DMS153 (cell line): ENCODE data around the gene NOL4L.

ENCODE experiments used
- DNase-seq: peaks from one replicate; lab custom pipeline; 2025; lab: John Stamatoyannopoulos, UW

NOL4L gene

GRCh38 chr20:32523613-32524213, 61.4 kb downstream of the NOL4L start:
- DNase-seq, result no peak

- peak; percentile 72 for DNase-seq
Measured at GRCh38 chr20:32522776-32523612, 62.1 kb downstream of the NOL4L start.

DNA sequence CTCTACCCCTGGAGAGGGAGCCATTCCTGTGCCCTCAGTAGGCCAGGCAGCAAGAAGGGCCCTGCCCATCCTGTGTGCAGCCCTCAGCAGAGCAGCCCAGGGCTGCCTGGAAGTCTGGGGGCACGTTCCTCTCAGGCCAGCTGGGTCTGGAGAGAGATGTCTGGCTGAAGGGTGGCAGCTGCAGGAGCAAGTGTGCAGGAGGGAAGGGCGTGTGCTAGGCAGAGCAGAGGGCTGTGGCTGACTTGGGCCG, 62.7 kb downstream of the NOL4L start:
- no peak for DNase-seq

DNA sequence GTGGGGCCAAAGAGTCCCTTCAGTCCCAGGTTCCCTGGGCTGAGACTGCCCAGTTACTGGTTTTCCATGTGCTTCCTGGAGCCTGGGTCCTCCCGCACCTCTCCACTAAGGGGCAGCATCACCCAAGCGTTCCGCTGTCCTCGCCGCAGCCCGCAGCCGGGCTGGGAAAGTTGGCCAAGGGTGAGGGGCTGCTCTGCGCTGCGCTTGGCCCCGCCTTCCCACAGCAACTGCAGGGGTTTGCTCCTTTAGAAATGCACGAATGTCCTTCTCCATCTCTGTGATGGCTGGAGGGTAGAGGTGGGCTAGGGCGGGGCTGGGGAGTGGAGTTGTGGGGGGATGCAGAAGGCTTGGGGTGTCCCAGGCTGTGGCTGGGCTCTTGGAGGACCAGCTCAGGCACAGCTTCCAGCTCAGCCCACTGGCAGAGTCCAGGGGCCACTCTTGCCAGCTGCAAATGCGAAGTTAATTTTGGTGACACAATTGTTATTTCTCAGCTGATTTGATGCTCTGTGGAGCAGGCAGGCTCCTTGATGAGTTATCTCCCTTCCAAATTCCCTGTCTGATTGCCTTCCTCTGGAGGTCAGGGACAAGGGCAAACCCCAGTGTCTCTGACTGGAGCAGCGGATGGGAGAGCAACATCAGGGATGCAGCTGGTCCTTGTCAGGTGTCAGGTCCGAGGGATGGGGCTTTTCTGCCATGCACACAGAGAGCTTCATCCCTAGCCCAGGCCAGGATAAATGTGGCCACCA, 63.2 kb downstream of the NOL4L start:
- DNase-seq, result peak; percentile 42

GRCh38 chr20:32520927-32521203, 64.3 kb downstream of the NOL4L start:
- DNase-seq, result no peak

DNA sequence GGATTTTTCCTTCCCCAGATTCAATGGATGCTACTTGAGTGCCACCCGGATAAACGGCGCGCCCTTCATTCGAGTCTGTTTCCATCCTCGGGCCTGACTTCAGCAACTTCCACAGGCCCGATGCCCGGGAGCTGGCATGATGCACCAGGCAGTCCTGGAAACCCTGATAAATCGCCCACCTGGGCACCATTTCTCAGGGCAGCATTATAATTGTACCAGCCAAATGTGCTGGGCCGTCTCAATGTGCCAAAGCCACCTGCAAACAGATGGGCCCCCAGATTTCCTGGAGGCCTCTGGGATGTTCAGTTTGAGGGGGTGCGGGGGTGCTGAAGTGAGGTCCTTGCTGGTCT, 65.8 kb downstream of the NOL4L start:
- no peak for DNase-seq

DNA sequence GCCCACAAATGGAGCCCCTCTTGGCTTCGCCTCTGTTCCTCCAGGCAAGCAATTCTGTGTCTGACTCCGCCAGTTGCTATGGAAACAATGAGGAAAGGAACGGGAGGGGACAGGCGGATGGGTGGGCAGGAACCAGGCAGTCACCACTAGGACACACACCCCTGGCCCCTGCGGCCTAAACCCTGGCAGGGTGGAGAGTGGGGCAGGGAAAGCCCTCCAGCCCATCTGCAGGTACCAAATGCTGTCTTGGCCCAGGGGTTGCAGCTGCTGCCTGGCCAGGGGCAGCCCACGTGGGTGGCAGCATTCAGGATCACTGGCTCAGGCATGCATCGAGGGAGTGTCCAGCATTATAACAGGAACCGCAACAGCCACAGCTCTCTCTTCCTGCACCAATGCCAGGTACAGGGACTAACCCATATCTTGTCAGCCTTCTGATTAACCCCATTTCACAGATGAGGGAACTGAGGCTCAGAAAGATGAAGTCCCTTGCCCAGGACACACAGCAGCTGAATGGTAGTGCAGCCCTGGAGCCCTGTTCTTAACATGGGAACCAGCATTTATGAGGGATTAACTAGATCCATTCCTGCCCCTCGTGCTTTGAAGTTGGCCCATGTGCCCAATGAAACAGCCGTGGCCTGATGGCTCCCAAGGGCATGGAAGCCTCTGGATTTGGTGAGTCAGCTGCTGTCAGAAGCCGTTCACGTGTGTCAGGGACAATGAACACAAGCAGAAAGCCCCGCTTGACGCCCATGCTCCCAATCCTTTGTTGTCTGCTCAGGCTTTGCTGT, 66.3 kb downstream of the NOL4L start:
- DNase-seq, result no peak

- DNase-seq, result no peak
Measured at GRCh38 chr20:32517914-32518592, 67.1 kb downstream of the NOL4L start.

DNA sequence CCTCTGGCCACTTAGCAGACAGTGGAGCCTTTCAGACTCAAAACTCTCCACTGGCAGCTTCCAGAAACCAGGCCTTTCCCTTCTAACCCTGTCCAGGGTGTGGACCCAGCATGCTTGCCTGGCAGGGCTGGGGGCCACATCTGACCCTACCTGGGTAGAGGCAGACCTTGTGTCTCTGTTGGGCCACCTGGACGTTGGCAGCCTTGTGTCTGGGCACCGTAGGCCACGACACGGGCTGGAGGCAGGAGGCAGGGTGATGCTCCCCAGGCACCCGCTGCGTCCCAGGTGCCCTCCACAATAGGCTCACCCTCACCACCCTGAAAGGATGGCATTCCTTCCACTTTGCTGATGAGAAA, 67.6 kb downstream of the NOL4L start:
- no peak for DNase-seq

DNA sequence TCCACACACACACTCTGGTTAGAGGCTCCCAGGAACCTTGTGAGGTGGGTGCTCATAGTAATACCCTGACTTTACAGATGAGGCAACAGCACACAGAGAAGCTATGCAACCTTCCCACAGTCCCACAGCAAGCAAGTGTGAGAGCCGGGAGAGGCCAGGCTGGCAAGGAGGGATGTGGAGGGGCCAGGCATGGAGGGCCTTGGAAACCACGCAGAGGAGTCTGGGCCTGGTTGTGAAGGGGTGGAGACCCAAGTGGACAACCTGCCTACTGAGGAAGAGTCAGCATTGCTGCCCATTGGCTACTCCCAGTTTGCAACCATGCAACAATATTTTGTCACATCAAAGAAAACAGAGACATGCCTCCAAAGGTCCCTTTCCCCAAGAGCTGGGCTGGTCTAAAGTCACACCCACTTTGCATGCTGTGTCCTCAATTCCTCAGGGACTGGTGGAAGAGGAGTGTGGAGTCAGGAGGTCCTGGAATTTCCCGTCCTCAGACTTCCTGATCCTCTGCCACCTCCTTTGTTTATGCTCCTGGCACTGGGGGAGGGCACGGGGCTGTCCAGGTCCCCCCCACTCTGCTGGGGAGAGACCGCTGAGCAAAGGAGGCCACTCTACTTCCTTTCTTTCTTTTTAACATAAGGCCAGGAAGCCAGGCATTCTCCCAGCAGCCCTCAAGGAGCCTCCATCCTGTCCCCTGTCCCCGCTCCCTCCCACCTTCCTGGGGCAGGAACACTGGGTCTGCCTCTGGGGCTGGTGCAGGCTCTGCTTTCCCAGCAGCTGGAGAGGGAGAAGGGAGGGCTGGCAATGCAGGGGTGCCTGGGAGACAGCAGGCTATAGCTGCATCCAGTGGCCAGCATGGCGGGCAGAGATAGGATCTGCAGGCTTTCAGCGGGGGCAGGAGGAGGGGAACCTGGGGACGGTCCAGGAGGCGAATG, 68.3 kb downstream of the NOL4L start:
- DNase-seq, result no peak

- no peak for DNase-seq
Measured at GRCh38 chr20:32515631-32516101, 69.5 kb downstream of the NOL4L start.

GRCh38 chr20:32514760-32515159, 70.4 kb downstream of the NOL4L start:
- no peak for DNase-seq

DNA sequence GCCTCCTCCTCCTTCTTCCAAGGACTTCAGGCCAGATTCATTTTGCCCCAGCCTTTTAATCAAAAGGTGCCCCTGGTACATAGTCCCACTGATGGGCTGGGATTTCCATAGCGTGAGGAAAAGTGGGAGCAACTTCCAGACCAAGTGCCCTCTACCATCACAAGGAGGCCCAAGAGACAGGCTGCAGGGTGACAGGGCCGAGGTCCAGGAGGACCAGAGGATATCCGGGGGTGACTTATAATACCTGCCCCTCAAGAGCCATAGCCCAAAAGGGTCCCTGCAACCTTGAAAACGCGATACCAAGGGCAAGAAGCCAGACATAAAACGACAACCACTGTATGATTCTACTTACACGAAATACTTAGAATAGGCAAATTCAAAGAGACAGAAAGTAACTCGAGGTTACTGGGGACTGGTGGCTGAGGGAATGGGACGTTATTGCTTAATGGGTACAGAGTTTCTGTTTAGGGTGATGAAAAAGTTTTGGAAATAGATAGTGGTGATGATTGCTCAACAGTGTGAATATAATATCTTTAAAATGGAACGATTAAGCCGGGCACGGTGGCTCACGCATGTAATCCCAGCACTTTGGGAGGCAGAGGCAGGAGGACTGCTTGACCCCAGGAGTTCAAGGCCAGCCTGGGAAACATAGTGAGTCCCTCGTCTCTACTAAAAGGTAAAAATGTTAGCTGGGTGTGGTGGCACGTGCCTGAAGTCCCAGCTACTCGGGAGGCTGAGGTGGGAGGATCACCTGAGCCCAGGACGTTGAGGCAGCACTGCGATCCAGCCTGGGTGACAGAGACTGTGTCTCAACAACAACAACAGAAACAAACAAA, 71.9 kb downstream of the NOL4L start:
- no peak for DNase-seq

GRCh38 chr20:32512047-32512385, 73.1 kb downstream of the NOL4L start:
- no peak for DNase-seq

GRCh38 chr20:32511358-32512046, 73.6 kb downstream of the NOL4L start:
- DNase-seq, result no peak

GRCh38 chr20:32510601-32511357, 74.4 kb downstream of the NOL4L start:
- DNase-seq, result no peak

- DNase-seq, result peak; percentile 25
Measured at GRCh38 chr20:32510120-32510600, 75.0 kb downstream of the NOL4L start.

DNA sequence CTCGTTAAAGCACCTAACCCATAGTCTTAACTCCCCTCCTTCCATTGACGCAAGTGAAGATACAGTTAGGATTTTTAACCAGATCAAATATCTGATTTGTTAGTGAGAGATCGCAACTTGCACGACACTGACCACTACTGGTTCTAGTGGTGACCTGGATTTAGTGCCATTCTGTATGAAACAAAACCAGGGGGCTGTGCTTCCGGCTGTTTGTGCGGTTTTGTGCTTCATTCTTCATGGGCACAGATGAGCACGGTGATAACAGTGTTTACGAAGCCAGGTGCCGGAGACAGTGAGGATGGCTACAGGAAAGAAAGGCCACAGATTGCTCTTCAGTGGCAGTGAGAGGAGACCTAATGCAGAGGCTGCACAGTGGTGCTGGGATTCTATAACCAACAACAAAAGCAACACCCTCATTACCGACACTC, 75.5 kb downstream of the NOL4L start:
- peak; percentile 74 for DNase-seq

DNA sequence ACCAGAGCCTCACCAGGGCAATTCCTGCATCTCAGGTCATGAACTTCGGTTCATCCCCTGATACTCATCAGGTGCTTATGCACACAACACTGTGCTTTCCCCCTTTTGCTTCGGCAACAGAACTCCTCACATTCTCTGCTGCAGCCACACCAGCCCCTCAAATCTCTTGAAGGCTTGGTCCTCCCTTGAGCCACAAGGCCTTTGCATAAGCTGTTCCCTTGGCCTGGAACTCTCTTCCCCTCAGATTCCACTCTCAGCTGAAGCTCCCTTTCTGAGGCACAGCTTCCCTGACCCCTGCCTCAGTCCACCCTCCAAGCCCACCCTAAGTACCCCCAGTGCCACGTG, 76.4 kb downstream of the NOL4L start:
- DNase-seq, result no peak
